Psoas muscle (tissue), 8 donors: ENCODE results near the gene VAPA. TPM values are rescaled to one million over a fixed set of nuclear protein-coding genes. Genes with fewer than 3 reads are reported as not detected.
"Not testable (repeated sequence)": the region's sequence is repeated elsewhere in the genome, so short reads cannot be mapped to it uniquely, and the experiment has no call there.

ENCODE experiments used
- ATAC-seq, 4 donors: fragments of 200-7000 bp; cut with Tn5 transposase; one replicate each; pipeline ENCODE4 v1.9.1; 2020; ENCODE audit warnings: moderate library complexity in 3 of 4, mild to moderate bottlenecking in 2 of 4
- DNase-seq, 2 donors: peaks; one replicate each; pipeline ENCODE4 v3.0.0-alpha.2; 2020
- H3K27ac ChIP-seq: fragments of 200-600 bp; one replicate; pipeline ENCODE4 v1.8.0; 2022
- H3K27me3 ChIP-seq, 3 donors: fragments of 200-600 bp in 1 of 3; one replicate each; pipeline versions ENCODE4 v1.6.1 to v1.8.0; 2013 to 2022; ENCODE audit warnings: low read length in 2 of 3, mild to moderate bottlenecking in 2 of 3, moderate library complexity in 1 of 3; ENCODE audit not compliant: insufficient read depth in 3 of 3
- H3K36me3 ChIP-seq, 2 donors: fragments of 200-600 bp in 1 of 2; one replicate each; pipeline versions ENCODE4 v1.6.1 to v1.8.0; 2013 to 2022; ENCODE audit warnings: low read depth in 1 of 2, mild to moderate bottlenecking in 1 of 2, moderate library complexity in 1 of 2; ENCODE audit not compliant: insufficient read depth in 1 of 2
- H3K4me1 ChIP-seq: fragments of 200-600 bp; one replicate; pipeline ENCODE4 v1.8.0; 2022
- H3K4me3 ChIP-seq: fragments of 200-600 bp; one replicate; pipeline ENCODE4 v1.8.0; 2022; ENCODE audit warnings: mild to moderate bottlenecking
- H3K9me3 ChIP-seq: fragments of 200-600 bp; one replicate; pipeline ENCODE4 v1.8.0; 2022
- WGBS, 3 donors: extraction: QIAGEN DNeasy Blood & Tissue Kit; methylation state at CpG; one replicate each; pipeline versions ENCODE4 v1.1.6 to v1.1.7; 2013; 5-methylcytosine and 5-hydroxymethylcytosine counted together
- intact Hi-C, 2 donors: fragments of 100-400 bp; cut with DNase I; formaldehyde crosslinking; loops; one replicate each; pipeline versions ENCODE4 v1.11.0 to v1.14.2; 2022
- polyA plus RNA-seq, 3 donors: library from polyadenylated mRNA; stranded (reverse); fragments of 200-250 nt; gene quantifications; one replicate each; pipeline ENCODE4 v1.2.3, GENCODE V29; 2013
- total RNA-seq, 4 donors: library from RNA; stranded (reverse); fragmentation: NEBNext Ultra II Directional in 2 of 4; extraction: Animal tissue kit (Norgen Biotek cat#: 25700) in 2 of 4; gene quantifications; one replicate each; pipeline versions ENCODE4 v1.2.1 to v1.2.4, GENCODE V29; 2021 to 2023
- TF ChIP-seq, protein P1 (sequence below): fragments of 200-600 bp; IDR thresholded peaks from one replicate; pipeline ENCODE4 v1.8.0; 2022; ENCODE audit warnings: antibody characterized with exemption
- donor health status: healthy with polysubstance abuse.
- donor health status: DM: no; HTN: no; CAD: no; lungs with moderate emphysema.
- donor health status: Bipolar disorder and iron deficiency.
- donor health status: healthy.
- donor health status: DM: yes; HTN: yes; CAD: no.
- donor health status: DM: no; HTN: no; CAD: no.
- donor health status: DM: no; HTN: no; CAD: no.
- donor health status: DM: yes; HTN: yes; CAD: no.

VAPA gene
- total and polyA plus RNA-seq, 7 donors = 168 to 328 (median 225) TPM

DNA sequence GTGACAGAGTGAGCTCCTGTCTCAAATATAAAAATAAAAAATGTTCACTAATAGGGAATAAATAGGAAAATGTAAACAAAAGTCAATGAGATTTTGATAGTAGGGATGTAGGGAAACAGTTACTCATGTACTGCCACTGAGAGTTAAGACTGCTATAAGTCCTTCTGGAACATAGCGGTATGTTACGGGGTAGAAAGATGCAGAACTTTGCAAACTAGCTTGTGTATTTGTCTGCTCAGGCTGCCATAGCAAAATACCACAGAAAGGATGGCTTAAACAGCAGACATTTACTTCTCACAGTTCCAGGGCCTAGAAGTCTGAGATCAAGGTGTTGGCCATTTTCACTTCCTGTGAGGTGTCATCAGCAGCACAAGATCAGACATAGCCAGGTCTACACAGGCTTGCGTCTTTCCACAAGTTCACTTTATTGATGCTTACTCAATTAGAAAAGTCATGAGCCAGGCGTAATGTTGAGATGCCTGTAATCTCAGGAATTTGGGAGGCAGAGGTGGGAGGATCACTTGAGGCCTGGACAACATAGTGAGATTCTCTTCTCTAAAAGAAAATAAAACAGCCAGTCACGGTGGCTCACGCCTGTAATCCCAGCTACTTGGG, 19.3 kb upstream of the VAPA start:
- Histone ChIP-seq H3K4me1 (no peaks in the 10 kb centered on the region), H3K4me3 (no peak overlapping the region), H3K9me3 (no peaks in the 10 kb centered on the region), H3K36me3 (no peaks in the 10 kb centered on the region), H3K27me3 (no peaks in the 10 kb centered on the region), H3K27ac (no peak overlapping the region)
- intact Hi-C loops = loop anchor here in 1 of 2 donors (5.0 kb wide), 1 partner anchor 37 kb away; no protein-coding TSS in a partner anchor
- no peak for ATAC-seq
- WGBS, 3 donors = 90 to 98% (median 90%) methylated on average over 6 of the region's 6 CpGs
- DNase-seq = no peak
- TF ChIP-seq, protein P1, sequence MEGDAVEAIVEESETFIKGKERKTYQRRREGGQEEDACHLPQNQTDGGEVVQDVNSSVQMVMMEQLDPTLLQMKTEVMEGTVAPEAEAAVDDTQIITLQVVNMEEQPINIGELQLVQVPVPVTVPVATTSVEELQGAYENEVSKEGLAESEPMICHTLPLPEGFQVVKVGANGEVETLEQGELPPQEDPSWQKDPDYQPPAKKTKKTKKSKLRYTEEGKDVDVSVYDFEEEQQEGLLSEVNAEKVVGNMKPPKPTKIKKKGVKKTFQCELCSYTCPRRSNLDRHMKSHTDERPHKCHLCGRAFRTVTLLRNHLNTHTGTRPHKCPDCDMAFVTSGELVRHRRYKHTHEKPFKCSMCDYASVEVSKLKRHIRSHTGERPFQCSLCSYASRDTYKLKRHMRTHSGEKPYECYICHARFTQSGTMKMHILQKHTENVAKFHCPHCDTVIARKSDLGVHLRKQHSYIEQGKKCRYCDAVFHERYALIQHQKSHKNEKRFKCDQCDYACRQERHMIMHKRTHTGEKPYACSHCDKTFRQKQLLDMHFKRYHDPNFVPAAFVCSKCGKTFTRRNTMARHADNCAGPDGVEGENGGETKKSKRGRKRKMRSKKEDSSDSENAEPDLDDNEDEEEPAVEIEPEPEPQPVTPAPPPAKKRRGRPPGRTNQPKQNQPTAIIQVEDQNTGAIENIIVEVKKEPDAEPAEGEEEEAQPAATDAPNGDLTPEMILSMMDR = no peak

DNA sequence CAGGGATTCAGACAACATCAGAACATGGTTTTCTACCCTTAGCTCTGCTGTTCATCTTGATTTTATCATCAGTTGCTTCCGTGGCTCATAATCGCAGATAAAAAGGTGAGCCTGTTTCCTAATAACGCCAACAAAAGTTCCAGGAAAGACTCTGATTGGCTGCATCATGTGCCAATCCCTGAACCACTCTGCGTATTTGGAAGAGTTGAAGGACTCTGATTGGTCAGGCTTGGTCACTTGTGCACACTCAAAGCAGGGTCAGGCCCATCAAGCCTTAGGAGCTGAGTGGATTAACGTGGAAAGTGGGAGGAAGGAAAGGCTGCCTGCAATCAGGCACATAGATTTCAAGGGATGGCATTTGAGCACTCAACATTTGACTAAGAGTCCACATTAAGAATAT, 16.7 kb upstream of the VAPA start:
- intact Hi-C loops = loop anchor here in 1 of 2 donors (5.0 kb wide), 1 partner anchor 40 kb away; no protein-coding TSS in a partner anchor

DNA sequence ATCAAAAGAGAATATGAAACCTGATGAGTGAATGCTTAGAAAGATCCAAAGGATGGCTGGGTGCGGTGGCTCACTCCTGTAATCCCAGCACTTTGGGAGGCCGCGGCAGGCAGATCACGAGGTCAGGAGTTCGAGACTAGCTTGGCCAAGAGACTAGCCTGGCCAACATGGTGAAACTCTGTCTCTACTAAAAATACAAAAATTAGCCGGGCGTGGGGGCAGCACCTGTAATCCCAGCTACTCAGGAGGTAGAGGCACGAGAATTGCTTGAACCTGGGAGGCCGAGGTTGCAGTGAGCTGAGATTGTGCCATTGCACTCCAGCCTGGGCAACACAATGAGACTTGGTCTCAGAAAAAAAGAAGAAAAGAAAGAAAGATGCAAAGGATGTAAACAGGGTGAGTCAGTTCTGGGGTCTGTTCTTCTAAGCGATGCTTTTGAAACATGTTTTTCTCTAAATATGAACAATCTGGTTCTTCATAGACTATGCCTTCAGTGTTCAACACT, 16.0 kb upstream of the VAPA start:
- intact Hi-C loops = loop anchor here in 1 of 2 donors (5.0 kb wide), 1 partner anchor 41 kb away; no protein-coding TSS in a partner anchor
- not testable (repeated sequence) for DNase-seq, H3K4me3 ChIP-seq, H3K27me3 ChIP-seq, H3K27ac ChIP-seq, H3K9me3 ChIP-seq, H3K36me3 ChIP-seq, ATAC-seq, H3K4me1 ChIP-seq
- 87 to 98% (median 88%) methylated on average over 10 of the region's 10 CpGs for WGBS, 3 donors

More for the DNA sequence above, 16.7 kb upstream of the VAPA start:
- Histone ChIP-seq H3K27me3 (no peaks in the 10 kb centered on the region), H3K9me3 (no peaks in the 10 kb centered on the region), H3K4me1 (no peaks in the 10 kb centered on the region), H3K4me3 (no peak overlapping the region), H3K36me3 (no peaks in the 10 kb centered on the region), H3K27ac (no peak overlapping the region)
- ATAC-seq (no peak), DNase-seq (no peak)
- TF ChIP-seq, protein P1 = no peak
- WGBS, 3 donors = 94 to 96% (median 94%) methylated on average over 5 of the region's 5 CpGs

DNA sequence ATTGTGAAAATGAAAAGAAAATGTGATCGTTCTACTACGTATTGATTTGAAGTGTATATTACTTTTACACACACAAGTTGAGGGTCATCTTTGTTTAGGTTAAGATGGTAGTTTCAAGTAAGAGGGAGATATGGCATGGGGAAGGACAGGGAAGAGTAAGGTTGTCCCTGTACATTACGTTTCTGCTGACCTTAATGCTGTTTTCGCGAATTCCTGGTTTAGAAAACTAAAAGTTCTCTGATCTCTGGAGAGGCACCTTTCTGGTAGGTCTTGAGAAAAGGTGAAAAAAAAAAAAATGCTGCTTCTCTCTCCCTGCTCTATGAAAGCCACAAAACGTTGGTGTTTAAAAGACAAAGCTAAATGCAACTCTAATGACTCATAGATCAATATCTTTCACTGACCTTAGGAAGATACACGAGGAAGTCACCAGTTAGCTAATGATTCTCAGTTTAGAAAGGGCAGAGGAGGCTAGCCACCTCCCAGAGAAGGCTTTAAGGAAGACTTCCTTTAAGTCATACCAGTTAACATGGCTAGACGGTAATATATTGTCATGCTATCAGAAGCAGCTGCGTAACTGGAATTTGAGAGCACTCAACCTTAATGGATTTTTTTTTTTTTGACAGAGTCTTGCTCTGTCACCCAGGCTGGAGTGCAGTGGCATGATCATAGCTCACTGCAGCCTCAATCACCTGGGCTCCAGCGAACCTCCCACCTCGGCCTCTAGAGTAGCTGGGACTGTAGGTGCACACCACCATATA, 14.8 kb upstream of the VAPA start:
- 76 to 83% (median 77%) methylated on average over 11 of the region's 11 CpGs for WGBS, 3 donors
- no peak for ATAC-seq
- Histone ChIP-seq H3K36me3 (no peaks in the 10 kb centered on the region), H3K27ac (no peak overlapping the region), H3K4me3 (no peak overlapping the region), H3K27me3 (no peaks in the 10 kb centered on the region), H3K4me1 (no peaks in the 10 kb centered on the region), H3K9me3 (no peaks in the 10 kb centered on the region)
- TF ChIP-seq, protein P1 = no peak
- intact Hi-C loops = loop anchor here in 1 of 2 donors (5.0 kb wide), 1 partner anchor 42 kb away; no protein-coding TSS in a partner anchor
- no peak for DNase-seq

DNA sequence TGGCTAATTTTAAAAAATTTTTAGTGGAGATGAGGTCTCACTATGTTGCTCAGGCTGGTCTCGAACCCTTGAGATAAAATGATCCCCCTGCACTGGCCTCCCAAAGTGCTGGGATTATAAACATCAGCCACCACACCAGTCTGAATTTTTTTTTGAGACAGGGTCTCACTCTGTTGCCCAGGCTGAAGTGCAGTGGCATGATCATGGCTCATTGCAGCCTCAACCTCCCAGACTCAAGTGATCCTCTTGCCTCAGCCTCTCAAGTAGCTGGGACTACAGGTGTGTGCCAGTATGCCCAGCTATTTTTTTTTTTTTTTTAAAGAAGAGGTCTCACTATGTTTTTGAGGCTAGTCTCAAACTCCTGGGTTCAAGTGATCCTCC, 14.3 kb upstream of the VAPA start:
- WGBS, 3 donors = 95 to 98% (median 95%) methylated on average over 1 of the region's 1 CpG

More for the DNA sequence above, 14.3 kb upstream of the VAPA start:
- not testable (repeated sequence) for H3K36me3 ChIP-seq, ATAC-seq, H3K27ac ChIP-seq, H3K9me3 ChIP-seq, H3K27me3 ChIP-seq, DNase-seq, H3K4me1 ChIP-seq, H3K4me3 ChIP-seq
- intact Hi-C loops = loop anchor here in 1 of 2 donors (5.0 kb wide), 1 partner anchor 42 kb away; no protein-coding TSS in a partner anchor
